T-cell (primary cell): ENCODE results near the gene ANO2. TPM values are rescaled to one million over a fixed set of nuclear protein-coding genes. Genes with fewer than 3 reads are reported as not detected.

ENCODE experiments used
- ATAC-seq, 4 experiments: fragments of 200-7000 bp in 3 of 4; fragments of 150-1000 bp in 1 of 4; cut with Tn5 transposase; replicated peaks in 1 of 4; 1 replicate in 3 of 4; 2 replicates in 1 of 4; pipeline ENCODE4 v1.10.0; 2021; ENCODE audit warnings: moderate library complexity in 3 of 4, mild to moderate bottlenecking in 2 of 4, moderate number of reproducible peaks in 1 of 4
- CTCF ChIA-PET, 2 donors: fragments of 300-600 bp; sonication (Branson Sonifier 250); formaldehyde crosslinking; loops; one replicate each; lab custom pipeline; 2022; ENCODE audit warnings: antibody characterized with exemption in 2 of 2; lab: Charles Lee
- POLR2A ChIA-PET, 2 donors: fragments of 300-600 bp; sonication (Branson Sonifier 250); formaldehyde crosslinking; loops; one replicate each; lab custom pipeline; 2022; ENCODE audit warnings: antibody characterized with exemption in 2 of 2; lab: Charles Lee
- DNase-seq, 35 experiments: peaks; one replicate each; pipeline versions ENCODE4 v3.0.0 to v3.0.0-alpha.2; 2013 to 2023
- H3K27ac ChIP-seq: one replicate; pipeline ENCODE4 v1.5.1; 2013; ENCODE audit warnings: low read length
- H3K27me3 ChIP-seq, 2 experiments: replicated peaks in 1 of 2; 1 replicate in 1 of 2; 2 replicates in 1 of 2; pipeline versions ENCODE4 v1.6.1 to v1.7.0; 2013; ENCODE audit warnings: low read length in 1 of 2, mixed read lengths in 1 of 2; ENCODE audit not compliant: control insufficient read depth in 2 of 2, insufficient read depth in 2 of 2; ENCODE audit errors: extremely low read depth in 1 of 2
- H3K36me3 ChIP-seq, 2 donors: 1 replicate in 1 of 2; 2 replicates in 1 of 2; pipeline versions ENCODE4 v1.6.1 to v1.7.0; 2013; ENCODE audit warnings: low read length in 1 of 2; ENCODE audit not compliant: control insufficient read depth in 2 of 2, insufficient read depth in 1 of 2; ENCODE audit errors: extremely low read depth in 1 of 2
- H3K4me1 ChIP-seq, 2 experiments: 1 replicate in 1 of 2; 2 replicates in 1 of 2; pipeline versions ENCODE4 v1.6.1 to v1.7.0; 2013; ENCODE audit warnings: low read length in 2 of 2, mixed read lengths in 1 of 2; ENCODE audit not compliant: insufficient read depth in 2 of 2, control insufficient read depth in 1 of 2; ENCODE audit errors: extremely low read depth in 1 of 2
- H3K4me3 ChIP-seq, 2 donors: 1 replicate in 1 of 2; 2 replicates in 1 of 2; pipeline versions ENCODE4 v1.5.1 to v1.7.0; 2013; ENCODE audit warnings: mild to moderate bottlenecking in 2 of 2, low read length in 1 of 2, moderate library complexity in 1 of 2; ENCODE audit not compliant: control insufficient read depth in 1 of 2; ENCODE audit errors: extremely low read depth in 1 of 2
- H3K9me3 ChIP-seq: 2 replicates; pipeline ENCODE4 v1.7.0; 2013
- H3K27ac Mint-ChIP-seq, 2 donors: one replicate each; pipeline ENCODE4 v1.8.0; 2020 to 2021; ENCODE audit warnings: mild to moderate bottlenecking in 2 of 2, mixed read lengths in 2 of 2
- H3K27me3 Mint-ChIP-seq, 2 donors: one replicate each; pipeline ENCODE4 v1.8.0; 2021 to 2022; ENCODE audit warnings: mixed read lengths in 2 of 2
- H3K36me3 Mint-ChIP-seq: one replicate; pipeline ENCODE4 v1.8.0; 2021; ENCODE audit warnings: mixed read lengths
- H3K4me1 Mint-ChIP-seq, 3 donors: one replicate each; pipeline ENCODE4 v1.8.0; 2020 to 2022; ENCODE audit warnings: mixed read lengths in 3 of 3, mild to moderate bottlenecking in 1 of 3
- H3K4me3 Mint-ChIP-seq, 3 donors: one replicate each; pipeline ENCODE4 v1.8.0; 2020 to 2022; ENCODE audit warnings: mild to moderate bottlenecking in 3 of 3, mixed read lengths in 3 of 3, moderate library complexity in 3 of 3
- H3K9me3 Mint-ChIP-seq, 3 donors: one replicate each; pipeline ENCODE4 v1.8.0; 2020 to 2022; ENCODE audit warnings: mixed read lengths in 3 of 3
- WGBS: methylation state at CpG from one replicate; pipeline ENCODE4 v1.1.5; 2013; ENCODE audit warnings: missing lambda C conversion rate; ENCODE audit not compliant: insufficient coverage; 5-methylcytosine and 5-hydroxymethylcytosine counted together
- total RNA-seq, 35 experiments: library from RNA in 6 of 35; stranded (reverse) in 6 of 35; fragments of 120-200 nt in 1 of 35; gene quantifications; one replicate each; pipeline versions ENCODE4 v1.2.1 to v1.2.4 and lab custom pipeline; 2013 to 2026

ANO2 gene
- total RNA-seq, 5 donors from 2014 or later (not counting 1 experiment from before 2014, with no cell fraction given): not detected

DNA sequence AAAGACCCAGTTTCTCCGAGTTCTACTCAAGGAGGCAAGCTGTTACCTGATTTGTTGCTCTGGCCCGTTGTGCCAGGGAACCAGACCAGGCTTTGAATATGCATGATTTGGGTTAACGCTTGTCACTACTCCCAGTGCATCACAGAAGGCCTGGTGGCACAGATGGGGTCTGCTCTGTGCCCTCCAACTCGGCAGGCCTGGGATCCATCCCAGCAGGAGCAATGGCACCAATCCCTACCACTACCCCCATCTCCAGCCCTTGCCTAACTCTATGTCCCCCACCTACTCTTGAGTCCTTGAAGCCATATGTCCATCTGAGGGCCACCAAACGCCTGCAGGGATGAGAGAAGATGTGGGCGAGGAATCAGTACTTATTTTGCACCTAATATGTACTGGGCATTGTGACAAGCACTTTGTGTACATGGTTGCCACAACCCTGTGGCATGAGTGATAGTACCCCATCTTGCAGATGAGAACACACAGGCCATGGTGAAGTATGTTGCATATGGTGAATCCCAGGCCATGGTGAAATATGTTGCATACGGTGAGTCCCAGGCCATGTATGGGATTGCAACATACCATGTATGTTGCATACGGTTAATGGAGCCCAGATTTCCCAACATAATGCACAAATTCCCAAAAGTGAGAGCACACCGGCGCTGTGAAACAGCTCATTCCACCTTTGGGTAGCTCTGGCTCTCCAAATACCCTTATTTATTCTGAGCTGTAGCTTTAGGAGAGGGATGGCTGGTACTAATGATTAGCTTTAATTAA is 410.4 kb downstream of the ANO2 start:
- ChIA-PET CTCF (no interaction called here), POLR2A (no interaction called here)
- Mint-ChIP-seq H3K4me3 (no peak overlapping the region), H3K36me3 (no peaks in the 10 kb centered on the region), H3K4me1 (no peaks in the 10 kb centered on the region), H3K27ac (no peak overlapping the region), H3K9me3 (peaks cover 4 to 15% (median 9%) of the 10 kb centered on the region in 3 donors), H3K27me3 (peaks cover 12 to 32% of the 10 kb centered on the region in 2 donors)
- Histone ChIP-seq H3K36me3 (no peaks in the 10 kb centered on the region), H3K27ac (no peak overlapping the region), H3K4me1 (no peaks in the 10 kb centered on the region), H3K9me3 (no peaks in the 10 kb centered on the region), H3K4me3 (no peak overlapping the region), H3K27me3 (peaks cover 2 to 4% of the 10 kb centered on the region in 2 experiments)
- WGBS: 56% methylated on average over 8 of the region's 10 CpGs
- ATAC-seq (no peak), DNase-seq (no peak)

DNA sequence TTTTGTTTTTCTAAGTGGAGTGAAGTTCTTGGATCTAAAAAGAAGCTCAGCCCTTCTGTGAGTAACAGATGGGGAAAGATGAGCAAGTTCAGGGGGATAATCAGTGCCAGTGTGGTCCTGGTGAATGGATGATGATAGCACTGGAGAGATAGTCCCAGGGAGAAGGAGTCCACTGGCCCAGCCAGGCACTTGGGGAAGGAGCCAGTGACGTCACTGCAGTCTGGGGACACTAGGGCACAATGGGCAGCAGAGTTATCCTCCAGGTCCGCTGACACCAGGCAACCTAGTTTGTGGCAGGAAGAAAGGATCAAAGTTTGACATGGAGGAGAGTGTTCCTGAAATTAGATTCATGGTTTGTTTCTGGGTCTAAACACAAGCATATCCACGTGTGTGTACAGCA is 411.7 kb downstream of the ANO2 start:
- H3K27me3 ChIP-seq: peaks cover 0 to 7% of the 10 kb centered on the region in 2 experiments
- H3K9me3 ChIP-seq: no peaks in the 10 kb centered on the region
- no peak overlapping the region for H3K27ac ChIP-seq
- CTCF ChIA-PET: no interaction called here
- H3K27me3 Mint-ChIP-seq: peaks cover 11 to 27% of the 10 kb centered on the region in 2 donors
- WGBS: 56% methylated on average over 3 of the region's 3 CpGs
- no peak for DNase-seq
- H3K4me3 Mint-ChIP-seq: no peak overlapping the region
- no peak overlapping the region for H3K27ac Mint-ChIP-seq
- H3K4me1 ChIP-seq: no peaks in the 10 kb centered on the region
- no peaks in the 10 kb centered on the region for H3K4me1 Mint-ChIP-seq
- no peak for ATAC-seq
- no peak overlapping the region for H3K4me3 ChIP-seq
- H3K9me3 Mint-ChIP-seq: peaks cover 4 to 11% (median 9%) of the 10 kb centered on the region in 3 donors
- POLR2A ChIA-PET: no interaction called here
- H3K36me3 ChIP-seq: no peaks in the 10 kb centered on the region
- H3K36me3 Mint-ChIP-seq: no peaks in the 10 kb centered on the region

DNA sequence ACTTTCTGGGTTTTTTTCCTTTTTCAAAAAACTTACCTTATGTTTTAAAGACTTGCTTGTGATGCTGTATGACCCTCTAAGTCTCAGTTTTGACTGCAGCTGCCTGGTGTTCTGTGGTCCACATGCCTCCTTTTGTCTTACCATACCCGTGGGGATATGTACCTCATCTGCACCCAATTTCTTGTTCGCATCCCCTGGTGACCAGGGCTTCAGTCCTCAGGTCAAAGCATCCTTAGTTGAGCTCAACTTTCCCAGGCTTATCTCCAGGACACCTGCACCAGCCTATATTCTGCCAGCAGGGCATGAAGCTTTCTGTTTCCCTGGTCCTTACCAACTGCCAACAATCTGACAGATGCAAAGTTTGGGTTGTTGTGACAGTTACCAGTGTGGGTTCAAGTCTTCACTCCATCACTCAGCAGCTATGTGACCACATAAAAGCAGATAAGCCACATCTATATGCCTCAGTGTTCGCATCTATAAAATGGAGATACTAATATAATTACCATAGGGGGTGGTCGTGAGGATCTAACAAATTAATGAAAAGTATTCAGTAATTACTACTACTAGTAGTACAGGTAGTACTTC is 419.2 kb downstream of the ANO2 start:
- ATAC-seq (no peak), DNase-seq (no peak)
- 79% methylated on average over 2 of the region's 4 CpGs for WGBS
- Mint-ChIP-seq H3K4me3 (no peak overlapping the region), H3K9me3 (peaks cover 0 to under 1% (median 0%) of the 10 kb centered on the region in 3 donors), H3K27ac (no peak overlapping the region), H3K4me1 (no peaks in the 10 kb centered on the region), H3K36me3 (no peaks in the 10 kb centered on the region), H3K27me3 (peaks cover 0 to 3% of the 10 kb centered on the region in 2 donors)
- Histone ChIP-seq H3K27ac (no peak overlapping the region), H3K4me1 (no peaks in the 10 kb centered on the region), H3K27me3 (peaks cover 0 to 13% of the 10 kb centered on the region in 2 experiments), H3K9me3 (no peaks in the 10 kb centered on the region), H3K4me3 (no peak overlapping the region), H3K36me3 (no peaks in the 10 kb centered on the region)
- CTCF ChIA-PET: no interaction called here
- POLR2A ChIA-PET: no interaction called here

DNA sequence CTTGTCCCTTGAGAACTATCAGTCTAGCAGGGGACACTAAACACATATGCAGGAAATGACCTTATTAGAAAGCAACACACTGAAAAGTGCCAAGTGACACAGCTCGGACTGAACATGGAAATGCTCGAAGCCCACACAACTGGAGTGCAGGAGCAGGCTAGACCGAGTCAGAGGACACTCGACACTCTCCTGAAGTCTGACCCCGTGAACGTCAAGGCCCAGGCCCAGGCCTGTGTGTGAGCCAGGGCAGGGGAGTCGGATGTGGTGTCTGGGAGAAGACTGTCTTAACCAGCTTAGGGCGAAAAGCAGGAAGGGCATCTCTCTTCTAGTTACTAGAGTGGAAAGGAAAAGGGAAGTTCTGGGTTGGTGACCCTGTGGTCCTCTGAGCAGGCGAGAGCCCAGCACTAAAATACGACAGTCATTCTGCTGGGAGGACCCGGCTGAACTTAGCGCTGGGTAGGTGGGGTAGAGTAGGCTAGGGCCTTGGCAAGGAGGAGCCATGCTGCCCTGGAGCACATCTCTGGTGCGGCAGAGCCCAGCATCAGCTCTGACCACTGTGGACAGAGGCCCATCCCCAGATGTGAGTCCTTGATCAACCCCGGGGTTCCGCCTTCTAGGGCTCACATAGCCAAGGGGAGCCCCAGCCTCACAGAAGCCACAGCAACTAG is 420.2 kb downstream of the ANO2 start:
- H3K4me1 ChIP-seq: no peaks in the 10 kb centered on the region
- Mint-ChIP-seq H3K4me3 (no peak overlapping the region), H3K9me3 (no peaks in the 10 kb centered on the region), H3K27ac (no peak overlapping the region), H3K4me1 (no peaks in the 10 kb centered on the region), H3K36me3 (no peaks in the 10 kb centered on the region), H3K27me3 (peaks cover 0 to 3% of the 10 kb centered on the region in 2 donors)
- ChIA-PET POLR2A (no interaction called here), CTCF (no interaction called here)
- H3K27ac ChIP-seq: no peak overlapping the region
- peaks cover 0 to 13% of the 10 kb centered on the region in 2 experiments for H3K27me3 ChIP-seq
- no peak overlapping the region for H3K4me3 ChIP-seq
- peak in 1 of 35 experiments; percentile 19 for DNase-seq
- ATAC-seq: no peak
- 91% methylated on average over 11 of the region's 15 CpGs for WGBS
- H3K9me3 ChIP-seq: no peaks in the 10 kb centered on the region
- H3K36me3 ChIP-seq: no peaks in the 10 kb centered on the region

DNA sequence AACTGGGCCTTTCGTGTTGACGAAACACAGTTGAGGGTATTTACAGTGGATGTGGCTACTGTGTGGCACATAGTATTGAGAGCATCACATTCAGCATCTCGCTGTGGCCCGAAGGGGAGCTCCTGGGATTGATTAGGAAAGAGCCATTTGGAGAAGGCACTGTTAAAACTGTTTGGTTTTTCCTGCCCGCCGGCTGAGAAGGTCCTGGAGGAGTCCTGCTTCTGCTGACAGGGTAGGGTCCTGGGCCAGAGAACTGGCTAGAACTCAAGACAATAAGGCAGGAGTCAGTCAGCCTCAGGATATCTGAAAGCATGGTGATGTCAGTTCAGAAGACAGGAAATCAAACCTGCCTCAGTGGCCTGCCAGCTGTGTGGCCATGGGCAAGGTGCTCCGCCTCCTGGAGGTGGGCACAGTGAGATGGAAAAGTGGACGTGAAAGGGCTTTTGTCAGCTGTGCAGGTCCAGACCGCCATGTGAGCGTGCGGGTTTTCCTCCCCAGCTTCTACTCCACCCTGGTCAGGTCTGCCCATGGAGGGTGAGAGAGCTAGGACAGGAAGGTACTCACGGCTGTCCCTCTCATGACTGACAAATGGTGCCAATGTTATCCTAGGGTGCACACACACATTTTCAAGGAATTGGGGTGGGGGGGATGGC is 420.8 kb downstream of the ANO2 start:
- peaks cover 0 to 10% of the 10 kb centered on the region in 2 experiments for H3K27me3 ChIP-seq
- no peak for DNase-seq

DNA sequence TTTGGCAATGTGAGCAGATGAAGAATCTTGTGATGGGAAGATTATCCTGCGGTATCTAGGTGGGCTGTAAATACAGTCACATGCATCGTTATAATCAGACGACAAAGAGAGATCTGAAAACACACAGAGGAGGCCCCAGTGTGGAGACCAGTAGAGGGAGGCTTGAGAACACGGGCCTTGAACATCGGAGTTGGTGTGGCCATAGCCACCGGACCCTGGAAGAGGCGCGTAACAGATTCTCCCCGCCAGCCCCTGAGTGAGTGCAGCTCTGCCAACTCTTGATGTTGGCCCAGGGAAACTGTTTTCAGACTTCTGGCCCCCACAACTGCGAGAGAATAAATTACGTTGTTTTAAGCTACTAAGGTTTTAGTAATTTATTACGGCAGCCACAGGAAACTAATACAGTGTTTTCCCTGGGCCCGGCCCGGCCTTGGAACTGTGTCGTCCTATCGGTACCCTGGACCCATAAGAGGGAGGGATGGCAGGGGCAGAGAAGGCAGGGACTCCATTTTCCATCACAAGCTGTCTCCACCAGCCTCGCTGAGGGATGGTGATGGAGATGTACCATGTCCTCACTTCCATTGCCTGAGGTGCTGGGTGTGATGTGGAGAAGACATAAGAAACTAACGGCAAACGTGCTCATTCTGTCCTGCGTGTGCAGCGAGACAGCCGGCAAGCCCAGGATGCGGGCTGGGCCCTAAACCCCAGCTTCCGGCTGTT is 421.5 kb downstream of the ANO2 start:
- peaks cover 0 to 10% of the 10 kb centered on the region in 2 experiments for H3K27me3 ChIP-seq
- Mint-ChIP-seq H3K36me3 (no peaks in the 10 kb centered on the region), H3K4me1 (no peaks in the 10 kb centered on the region), H3K27ac (no peak overlapping the region), H3K9me3 (no peaks in the 10 kb centered on the region), H3K4me3 (no peak overlapping the region), H3K27me3 (peaks cover 0 to 3% of the 10 kb centered on the region in 2 donors)
- no peak for ATAC-seq
- H3K4me3 ChIP-seq: no peak overlapping the region
- no peak for DNase-seq
- no peaks in the 10 kb centered on the region for H3K36me3 ChIP-seq
- no peak overlapping the region for H3K27ac ChIP-seq
- ChIA-PET CTCF (no interaction called here), POLR2A (no interaction called here)
- 86% methylated on average over 19 of the region's 24 CpGs for WGBS
- no peaks in the 10 kb centered on the region for H3K4me1 ChIP-seq
- no peaks in the 10 kb centered on the region for H3K9me3 ChIP-seq

More for the DNA sequence above, 420.8 kb downstream of the ANO2 start:
- CTCF ChIA-PET: no interaction called here
- Histone ChIP-seq H3K4me1 (no peaks in the 10 kb centered on the region), H3K4me3 (no peak overlapping the region), H3K36me3 (no peaks in the 10 kb centered on the region), H3K9me3 (no peaks in the 10 kb centered on the region), H3K27ac (no peak overlapping the region)
- Mint-ChIP-seq H3K9me3 (no peaks in the 10 kb centered on the region), H3K36me3 (no peaks in the 10 kb centered on the region), H3K4me3 (no peak overlapping the region), H3K27me3 (peaks cover 0 to 4% of the 10 kb centered on the region in 2 donors), H3K4me1 (no peaks in the 10 kb centered on the region), H3K27ac (no peak overlapping the region)
- 89% methylated on average over 6 of the region's 12 CpGs for WGBS
- POLR2A ChIA-PET: no interaction called here
- no peak for ATAC-seq
